Activated CD8-positive, alpha-beta memory T cell treated with anti-CD3 and anti-CD28 coated beads, Interleukin-2, amount 50 U/mL, for 1 hour (primary cell): Measurements from ENCODE around the gene PNMT.

Experiments used
- DNase-seq: peaks from one replicate; pipeline ENCODE4 v3.0.0-alpha.2; 2020; ENCODE audit errors: extremely low read depth

The PNMT gene, protein sequence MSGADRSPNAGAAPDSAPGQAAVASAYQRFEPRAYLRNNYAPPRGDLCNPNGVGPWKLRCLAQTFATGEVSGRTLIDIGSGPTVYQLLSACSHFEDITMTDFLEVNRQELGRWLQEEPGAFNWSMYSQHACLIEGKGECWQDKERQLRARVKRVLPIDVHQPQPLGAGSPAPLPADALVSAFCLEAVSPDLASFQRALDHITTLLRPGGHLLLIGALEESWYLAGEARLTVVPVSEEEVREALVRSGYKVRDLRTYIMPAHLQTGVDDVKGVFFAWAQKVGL

DNA sequence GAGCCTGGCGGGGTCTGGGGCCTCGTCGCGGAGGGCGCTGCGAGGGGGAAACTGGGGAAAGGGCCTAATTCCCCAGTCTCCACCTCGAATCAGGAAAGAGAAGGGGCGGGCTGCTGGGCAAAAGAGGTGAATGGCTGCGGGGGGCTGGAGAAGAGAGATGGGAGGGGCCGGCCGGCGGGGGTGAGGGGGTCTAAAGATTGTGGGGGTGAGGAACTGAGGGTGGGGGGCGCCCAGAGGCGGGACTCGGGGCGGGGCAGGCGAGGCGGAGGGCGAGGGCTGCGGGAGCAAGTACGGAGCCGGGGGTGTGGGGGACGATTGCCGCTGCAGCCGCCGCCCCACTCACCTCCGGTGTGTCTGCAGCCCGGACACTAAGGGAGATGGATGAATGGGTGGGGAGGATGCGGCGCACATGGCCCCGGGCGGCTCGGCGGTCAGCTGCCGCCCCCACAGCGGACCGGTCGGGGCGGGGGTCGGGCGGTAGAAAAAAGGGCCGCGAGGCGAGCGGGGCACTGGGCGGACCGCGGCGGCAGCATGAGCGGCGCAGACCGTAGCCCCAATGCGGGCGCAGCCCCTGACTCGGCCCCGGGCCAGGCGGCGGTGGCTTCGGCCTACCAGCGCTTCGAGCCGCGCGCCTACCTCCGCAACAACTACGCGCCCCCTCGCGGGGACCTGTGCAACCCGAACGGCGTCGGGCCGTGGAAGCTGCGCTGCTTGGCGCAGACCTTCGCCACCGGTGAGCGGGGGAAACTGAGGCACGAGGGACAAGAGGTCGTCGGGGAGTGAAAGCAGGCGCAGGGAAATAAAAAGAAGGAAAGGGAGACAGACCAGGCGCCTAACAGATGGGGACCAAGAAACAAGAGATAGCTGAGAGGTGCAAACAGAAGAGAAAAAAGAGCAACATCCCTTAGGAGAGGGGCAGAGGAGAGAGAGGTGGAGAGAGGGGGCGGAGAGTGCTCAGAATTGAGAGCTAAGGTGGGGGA is at the start of gene PNMT:
PNMT (plus strand) TSS at position 509 of the 980 bp plus-strand sequence; CDS start at position 532, 23 bp downstream.
- DNase-seq = no peak

- no peak for DNase-seq
Observed at GRCh38 chr17:39618956-39619785, 49.1 kb upstream of the PNMT start.

- DNase-seq = no peak
Observed at GRCh38 chr17:39619786-39620101, 48.5 kb upstream of the PNMT start.

DNA sequence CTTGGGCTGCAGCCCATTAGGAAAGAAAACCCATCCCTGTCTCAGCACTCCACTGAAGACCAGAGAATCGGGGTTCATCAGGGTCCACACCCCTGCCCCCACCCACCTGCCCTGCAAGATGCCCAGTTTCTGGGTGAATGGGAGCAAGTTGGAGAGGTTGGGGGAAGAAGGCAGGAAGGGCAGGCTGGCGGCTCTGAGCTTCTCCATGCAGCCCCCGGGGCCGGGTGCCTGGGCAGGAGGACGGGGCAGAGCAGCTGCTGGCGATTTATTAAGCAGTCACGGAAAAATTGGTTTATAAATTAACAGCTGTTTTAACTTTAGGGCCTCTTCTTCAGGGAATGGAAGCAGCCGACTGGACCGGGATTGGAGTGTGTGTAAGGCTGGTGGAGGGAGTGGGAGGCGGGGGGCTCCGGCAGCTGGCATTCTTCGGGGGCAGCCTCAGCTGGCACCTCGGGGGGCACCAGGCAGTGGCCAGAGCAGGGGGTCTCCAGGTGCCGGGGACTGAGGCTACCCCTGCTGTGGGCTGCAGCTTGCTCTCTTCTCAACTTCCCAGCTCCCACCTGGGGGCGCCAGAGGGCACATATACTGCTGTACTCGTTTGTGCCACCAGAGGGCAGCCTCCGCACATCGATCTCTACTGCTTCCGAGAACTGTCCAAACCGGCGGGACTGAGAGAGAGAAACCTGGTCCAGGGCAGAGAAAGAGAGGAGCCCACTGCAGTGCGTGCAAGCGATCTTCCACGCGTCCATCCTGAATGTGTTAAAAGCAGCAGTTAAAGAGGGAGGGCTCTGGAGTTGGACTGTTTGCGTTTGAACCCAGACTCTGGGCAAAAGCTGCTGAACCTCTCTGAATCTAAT is 46.5 kb upstream of the PNMT start:
- DNase-seq = peak; percentile 63

- no peak for DNase-seq
Observed at GRCh38 chr17:39622380-39623006, 45.8 kb upstream of the PNMT start.

GRCh38 chr17:39623356-39623950 is 44.8 kb upstream of the PNMT start:
- peak; percentile 50 for DNase-seq

DNA sequence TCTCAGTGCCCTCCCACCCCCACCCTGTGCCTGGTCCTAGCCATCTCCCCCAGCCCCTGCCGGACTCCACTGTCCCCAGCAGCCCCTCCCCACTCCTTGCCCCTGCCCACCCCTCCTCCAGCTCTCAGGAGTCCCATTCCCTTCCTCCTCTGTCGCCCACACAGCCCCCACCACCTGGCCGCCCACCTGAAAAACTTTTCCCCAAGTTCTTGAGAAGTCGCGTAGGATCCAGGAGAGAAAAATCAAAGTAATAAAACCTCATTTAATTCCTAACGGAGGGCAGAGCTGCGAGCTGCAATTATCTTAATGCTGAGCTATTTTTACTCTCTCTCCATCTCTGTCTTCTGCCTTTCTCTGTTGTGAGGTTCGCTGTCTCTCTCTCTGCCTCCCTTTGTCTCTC is 43.9 kb upstream of the PNMT start:
- DNase-seq = no peak

- no peak for DNase-seq
Observed at GRCh38 chr17:39625198-39625785, 43.0 kb upstream of the PNMT start.

DNA sequence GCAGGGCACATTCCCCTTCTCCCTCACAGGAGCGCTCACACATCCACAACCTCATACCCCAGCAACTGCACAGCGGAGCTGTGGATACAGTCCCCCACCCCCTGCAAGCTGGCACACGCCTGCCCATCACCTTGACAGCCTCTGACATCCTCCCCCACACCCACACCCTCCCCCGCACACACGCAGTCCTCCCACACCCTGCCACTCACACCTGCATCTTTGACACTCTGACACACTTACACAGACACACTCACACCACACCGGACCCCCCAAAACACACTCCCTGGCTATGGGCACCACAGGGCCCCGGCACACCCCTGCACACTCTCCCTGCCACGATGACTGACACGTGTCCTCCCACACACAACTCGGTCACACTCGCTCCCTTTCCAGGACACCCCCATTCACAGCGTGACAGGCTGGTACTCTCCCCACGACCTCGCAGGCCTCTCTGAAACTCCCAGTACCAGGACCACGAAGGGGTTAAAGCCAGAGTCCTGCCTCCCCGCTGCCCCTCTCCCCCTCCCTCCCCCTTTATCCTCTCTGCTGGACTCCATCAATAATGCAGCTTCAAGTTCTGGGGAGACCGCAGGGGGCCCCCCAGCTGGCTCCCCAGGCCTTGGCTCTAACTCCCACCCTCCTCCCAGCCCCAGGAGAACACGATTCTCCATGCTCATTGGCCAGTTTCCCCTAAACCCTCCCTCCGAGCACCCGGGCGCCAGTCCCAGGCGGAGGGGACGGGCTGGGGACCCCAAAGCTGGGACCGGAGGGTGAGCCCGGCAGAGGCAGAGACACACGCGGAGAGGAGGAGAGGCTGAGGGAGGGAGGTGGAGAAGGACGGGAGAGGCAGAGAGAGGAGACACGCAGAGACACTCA is 41.8 kb upstream of the PNMT start, which contains the start of gene PPP1R1B:
PPP1R1B (plus strand) TSS at position 782 of the 876 bp plus-strand sequence. CDS start 441 bp downstream, outside the sequence.
- no peak for DNase-seq

GRCh38 chr17:39627047-39627711 is 41.1 kb upstream of the PNMT start:
- no peak for DNase-seq

- DNase-seq = no peak
Observed at GRCh38 chr17:39627712-39628516, 40.3 kb upstream of the PNMT start.

DNA sequence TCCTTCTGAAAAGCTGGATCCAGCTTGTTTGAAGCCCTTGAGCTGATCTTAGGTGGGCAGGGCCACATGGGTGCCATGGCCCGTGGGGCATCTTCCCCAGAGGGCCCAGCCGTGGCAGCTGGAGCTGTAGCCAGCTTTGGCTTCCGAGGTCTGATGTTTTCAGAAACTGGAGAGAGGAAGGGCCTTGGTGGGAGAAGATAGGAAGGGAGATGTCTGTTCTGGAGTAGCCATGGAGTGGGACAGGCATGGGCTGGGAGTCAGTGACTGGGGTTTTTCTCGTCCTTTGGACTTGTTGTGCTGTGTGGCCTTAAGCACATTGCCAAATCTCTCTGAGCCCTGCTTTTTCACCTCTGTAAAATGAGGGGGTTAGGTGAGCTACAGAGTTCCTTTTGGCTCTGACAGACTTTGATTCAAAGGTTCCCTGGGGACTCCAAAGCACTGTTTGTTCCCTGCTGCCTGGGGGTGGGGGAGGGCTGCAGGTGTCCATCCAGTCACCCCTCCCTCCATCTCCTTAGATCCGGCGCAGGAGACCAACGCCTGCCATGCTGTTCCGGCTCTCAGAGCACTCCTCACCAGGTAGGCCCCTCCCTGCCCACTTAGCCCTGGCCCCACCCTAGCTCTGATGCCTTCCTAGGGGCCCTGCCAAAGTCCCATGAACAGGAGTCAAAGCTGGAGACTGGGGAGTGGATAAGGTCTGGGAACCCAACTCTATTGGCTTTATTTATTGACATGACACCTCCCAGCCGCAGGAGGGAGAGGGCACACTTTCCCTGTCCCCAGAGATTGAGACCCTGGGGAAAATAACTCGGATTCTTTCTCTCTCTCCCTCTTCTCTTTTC is 39.4 kb upstream of the PNMT start:
- DNase-seq = no peak

DNA sequence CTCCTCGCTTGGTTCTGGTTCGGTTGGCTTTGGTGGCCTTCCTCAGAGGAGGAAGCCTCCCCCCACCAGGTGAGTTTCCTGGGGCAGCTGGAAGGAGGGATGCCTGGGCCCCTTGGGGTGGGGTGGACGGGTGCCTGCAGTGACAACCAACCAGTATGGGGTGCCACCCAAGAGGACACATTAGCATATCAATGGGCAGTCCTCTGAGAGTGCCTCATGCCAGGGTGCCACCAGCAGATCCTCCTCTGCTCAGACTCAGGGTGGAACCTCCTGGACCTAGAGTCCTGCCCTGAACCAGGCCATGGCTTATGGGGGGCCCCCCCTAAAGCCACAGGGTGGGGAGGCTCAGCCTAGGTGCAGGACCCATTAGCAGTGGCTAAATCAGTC is 38.8 kb upstream of the PNMT start:
- no peak for DNase-seq

GRCh38 chr17:39629898-39630297 is 38.4 kb upstream of the PNMT start:
- no peak for DNase-seq

- DNase-seq = no peak
Observed at GRCh38 chr17:39631403-39631802, 36.9 kb upstream of the PNMT start.

DNA sequence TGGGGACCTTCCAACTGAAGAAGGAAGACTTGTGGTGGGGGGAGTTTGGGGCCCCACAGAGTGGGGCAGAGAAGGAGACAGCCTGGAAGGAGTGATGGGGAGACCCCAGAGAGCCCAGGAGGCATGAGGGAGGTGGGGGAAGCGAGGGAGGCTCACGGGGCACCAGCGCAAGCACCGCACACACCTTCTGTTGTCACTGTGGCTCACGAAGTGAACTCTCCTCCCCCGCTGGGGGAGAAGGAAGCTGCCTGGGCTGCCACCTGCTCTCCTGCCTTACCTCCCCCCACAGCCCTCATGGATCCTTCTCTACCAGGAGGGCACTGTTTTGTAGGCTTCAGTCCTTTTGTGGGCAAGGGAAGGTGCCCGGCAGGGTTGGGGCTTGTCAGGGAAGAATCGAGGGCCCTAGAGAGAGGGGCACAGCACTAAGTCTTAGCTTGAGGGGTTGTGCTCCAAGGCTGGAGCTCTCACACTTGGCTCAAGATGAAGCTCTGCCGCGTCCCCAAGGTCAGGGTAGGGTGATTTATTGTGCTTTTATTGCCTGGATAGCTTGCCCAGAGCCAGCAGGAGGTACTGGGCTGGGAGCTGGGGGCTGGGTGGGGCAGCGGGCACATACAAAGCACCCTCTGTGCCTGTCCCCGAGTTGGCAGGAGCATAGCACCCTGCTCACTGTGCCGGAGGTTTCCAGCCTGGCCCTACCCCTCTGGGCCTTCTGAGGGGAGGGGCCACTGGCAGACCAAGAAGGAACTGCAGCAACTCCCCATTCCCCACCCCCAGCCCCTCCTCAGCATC is 35.9 kb upstream of the PNMT start:
- no peak for DNase-seq
